Hematopoietic multipotent progenitor cell treated with erythropoietin and hydrocortisone succinate and interleukin-3 and kit ligand, for 8 days (in vitro differentiated cells): Measurements from ENCODE around the gene STK32B.
"Not testable (repeated sequence)": the region's sequence is repeated elsewhere in the genome, so short reads cannot be mapped to it uniquely, and the experiment has no call there.

Experiments used
- DNase-seq: peaks from one replicate; pipeline ENCODE4 v3.0.0-alpha.2; 2015

The STK32B gene

DNA sequence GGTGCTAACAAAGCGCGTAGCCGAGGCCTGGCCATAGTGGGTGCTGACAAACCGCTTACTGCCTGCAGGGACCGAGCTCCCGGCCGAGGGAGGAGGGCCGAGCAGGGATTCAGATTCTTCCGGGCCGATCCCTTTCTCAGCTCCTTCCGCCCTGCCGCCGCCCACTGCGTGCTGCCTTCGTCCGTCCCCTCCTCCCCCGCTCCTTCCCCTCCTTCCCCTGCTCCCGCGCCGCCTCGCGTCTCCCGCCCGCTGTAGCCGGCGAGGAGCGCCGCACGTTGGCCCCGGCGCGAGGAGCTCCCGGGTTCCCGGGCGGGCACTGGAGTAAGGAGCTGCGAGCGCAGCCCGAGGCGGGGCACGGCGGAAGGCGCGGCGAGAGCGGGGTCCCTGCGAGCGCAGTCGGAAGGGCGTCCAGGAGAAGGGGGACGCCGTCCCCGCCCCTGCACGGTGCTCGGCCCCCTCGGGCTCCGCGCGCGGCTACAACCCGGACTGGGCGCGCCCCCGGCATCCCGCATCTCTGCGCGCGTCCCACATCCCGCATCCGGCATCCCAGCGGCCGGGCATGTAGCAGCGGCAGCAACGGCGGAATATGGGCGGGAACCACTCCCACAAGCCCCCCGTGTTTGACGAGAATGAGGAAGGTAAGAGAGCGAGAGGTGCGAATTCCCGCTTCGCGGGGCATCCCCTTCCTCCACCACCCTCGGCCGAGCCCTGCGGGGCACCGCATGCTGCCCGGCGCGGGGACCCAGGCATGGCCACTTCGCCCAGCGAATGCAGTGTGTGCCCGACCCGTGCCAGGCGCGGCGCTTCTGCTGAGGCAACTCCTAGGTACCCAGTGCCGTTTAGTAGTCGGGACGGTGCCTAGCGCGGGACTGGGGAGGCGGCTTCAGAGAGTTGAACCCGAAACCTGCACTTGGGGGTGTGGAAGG lies at the start of gene STK32B:
Gene STK32B (plus strand): TSS at position 203 of the 926 bp plus-strand sequence.
- peak; percentile 46 for DNase-seq

DNA sequence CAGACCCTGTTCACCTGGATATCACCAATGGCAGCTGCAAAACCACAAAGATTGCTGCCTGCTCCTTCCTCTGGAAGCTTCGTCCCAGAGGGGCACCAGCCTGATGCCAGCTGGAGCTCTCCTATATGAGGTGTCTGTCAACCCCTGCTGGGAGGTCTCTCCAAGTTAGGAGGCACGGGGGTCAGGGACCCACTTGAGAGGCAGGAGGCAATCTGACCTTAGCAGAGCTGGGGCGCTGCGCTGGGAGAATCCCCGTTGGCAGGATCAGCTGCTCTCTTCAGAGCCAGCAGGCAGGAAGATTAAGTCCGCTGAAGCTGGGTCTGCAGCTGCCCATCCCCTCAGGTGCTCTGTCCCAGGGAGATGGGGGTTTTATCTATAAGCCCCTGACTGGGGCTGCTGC lies 49.6 kb upstream of the STK32B start:
- DNase-seq: not testable (repeated sequence)

DNA sequence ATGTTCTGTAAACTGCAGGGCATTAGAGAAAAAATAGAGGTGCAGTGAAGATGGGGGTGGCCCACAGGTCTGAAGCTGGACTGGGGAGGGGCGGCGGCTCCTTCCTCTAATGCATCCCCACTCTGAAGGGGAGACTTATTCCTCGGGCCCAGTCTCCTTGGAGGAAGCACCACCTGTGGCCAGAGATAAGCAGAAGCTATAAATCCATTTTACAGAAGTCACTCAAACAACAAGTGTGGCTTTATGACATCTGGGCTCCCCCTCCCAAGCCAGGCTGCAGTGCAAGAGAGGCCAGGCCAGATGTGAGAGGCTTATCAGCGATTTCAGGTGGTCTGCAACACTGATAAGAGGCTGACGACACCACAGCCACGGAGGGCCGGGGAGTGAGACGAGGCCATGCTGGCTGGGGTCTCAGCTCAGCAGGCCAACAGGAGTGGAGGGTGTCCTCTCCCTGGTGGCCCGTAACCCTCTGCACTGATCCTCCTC lies 47.9 kb upstream of the STK32B start:
- DNase-seq: peak; percentile 94

DNA sequence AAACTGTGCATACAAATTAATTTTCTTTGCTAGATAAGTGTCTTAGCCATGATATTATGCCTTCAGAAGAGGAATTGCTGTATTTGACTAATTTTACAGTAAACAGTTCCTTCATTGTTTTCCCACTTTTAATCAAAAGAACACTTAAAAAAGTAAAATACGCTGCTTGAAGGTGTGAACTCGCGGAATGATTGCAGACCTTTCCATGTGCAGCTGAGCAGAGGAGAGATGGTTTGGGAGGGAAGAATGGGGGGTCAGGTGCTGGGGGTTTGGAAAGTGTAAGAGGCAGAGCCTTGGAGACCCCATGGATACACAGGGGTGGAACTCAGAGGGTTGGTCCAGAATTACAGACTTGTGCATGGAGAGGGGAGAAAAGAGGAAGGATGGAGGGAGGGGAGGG lies 47.4 kb upstream of the STK32B start:
- no peak for DNase-seq

DNA sequence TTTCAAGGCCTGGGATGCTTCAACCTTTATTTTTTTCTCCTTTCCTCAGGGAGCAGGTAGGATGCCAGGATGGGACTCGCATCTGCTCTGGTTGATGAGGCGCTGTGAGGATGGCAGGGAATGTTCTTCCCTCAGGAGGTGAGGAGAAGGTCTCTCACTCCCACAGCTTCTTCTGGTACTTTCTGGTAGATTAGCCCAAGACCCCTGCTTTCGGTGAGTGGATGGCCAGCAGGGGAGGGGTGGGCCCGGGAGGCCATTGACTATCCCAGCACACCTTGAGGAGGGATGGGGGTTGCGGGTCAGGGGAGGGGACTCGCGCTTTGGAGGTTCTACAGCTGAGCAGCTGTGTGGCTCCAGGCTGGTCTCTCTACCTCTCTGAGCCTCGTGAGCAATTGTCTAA lies 46.8 kb upstream of the STK32B start:
- DNase-seq: no peak

DNA sequence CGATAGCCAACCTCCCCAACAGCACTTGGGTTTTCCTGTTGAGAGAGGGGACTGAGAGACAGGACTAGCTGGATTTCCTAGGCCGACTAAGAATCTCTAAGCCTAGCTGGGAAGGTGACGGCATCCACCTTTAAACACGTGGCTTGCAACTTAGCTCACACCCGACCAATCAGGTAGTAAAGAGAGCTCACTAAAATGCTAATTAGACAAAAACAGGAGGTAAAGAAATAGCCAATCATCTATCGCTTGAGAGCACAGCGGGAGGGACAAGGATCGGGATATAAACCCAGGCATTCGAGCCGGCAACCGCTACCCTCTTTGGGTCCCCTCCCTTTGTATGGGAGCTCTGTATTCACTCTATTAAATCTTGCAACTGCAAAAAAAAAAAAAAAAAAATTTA lies 44.3 kb upstream of the STK32B start:
- not testable (repeated sequence) for DNase-seq

DNA sequence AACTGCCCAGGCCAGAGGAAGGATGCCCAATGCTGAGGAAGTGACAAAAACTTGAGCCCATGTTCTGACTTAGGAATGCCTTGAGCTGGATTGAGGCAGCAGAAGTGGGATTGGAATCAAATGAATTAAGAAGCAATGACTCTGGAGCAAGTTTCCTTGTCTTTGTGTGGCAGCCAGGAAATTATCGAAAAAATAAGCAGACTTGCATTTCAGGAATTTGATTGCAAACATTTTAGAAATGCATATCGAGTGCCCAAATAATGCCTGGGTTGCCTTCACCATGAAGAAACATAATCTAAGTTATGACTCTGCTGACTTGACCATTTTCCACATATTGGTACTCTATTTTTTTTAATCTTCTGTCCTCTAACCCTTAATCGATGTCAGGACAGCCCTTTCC lies 41.5 kb upstream of the STK32B start:
- DNase-seq: no peak

DNA sequence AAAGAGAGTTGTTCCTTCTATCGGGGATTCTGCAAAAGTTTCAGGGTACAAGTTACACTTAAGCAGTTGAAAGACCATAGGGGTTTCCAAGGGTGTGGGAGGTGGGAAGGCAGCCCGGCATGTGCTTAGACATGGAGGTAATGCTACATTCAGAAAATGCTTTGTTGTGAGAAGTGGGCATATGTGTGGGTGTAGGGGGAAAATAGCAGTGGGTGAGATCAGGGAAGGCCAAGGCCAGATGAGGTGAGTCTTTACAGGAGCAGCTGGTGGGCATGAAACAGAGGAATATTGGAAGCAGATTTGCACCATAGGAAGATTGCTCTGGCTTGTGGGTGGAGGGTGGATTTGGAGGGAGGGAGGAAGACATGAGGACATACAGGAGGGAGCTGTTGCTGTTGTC lies 40.3 kb upstream of the STK32B start:
- DNase-seq: no peak

DNA sequence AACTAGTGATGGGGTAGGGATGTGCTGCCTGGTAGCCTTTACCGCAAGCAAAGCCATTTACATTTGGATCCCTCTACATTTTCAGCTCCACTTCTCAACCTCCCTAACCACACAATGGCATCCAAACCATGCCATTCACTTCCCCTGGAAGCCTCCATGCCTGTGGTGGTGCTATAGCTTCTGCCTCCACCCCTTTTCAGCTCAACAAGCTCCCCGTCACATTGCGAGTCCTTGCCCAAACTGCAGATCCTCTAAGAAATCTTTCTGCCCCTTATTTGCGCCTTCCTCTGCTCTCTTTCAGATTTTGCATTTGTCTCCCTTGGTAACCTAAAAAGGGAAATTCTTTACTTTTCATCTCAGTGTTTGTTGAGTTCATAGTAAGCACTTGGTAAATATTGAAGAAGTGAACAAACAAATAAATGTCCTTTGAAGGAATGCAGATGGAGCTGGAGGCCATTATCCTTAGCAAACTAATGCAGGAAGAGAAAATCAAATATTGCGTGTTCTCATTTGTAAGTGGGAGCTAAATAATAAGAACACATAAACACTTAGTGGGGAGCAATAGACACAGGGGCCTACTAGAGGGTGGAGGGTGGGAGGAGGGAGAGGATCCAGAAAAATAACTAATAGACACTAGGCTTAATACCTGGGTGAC lies 38.9 kb upstream of the STK32B start:
- no peak for DNase-seq

DNA sequence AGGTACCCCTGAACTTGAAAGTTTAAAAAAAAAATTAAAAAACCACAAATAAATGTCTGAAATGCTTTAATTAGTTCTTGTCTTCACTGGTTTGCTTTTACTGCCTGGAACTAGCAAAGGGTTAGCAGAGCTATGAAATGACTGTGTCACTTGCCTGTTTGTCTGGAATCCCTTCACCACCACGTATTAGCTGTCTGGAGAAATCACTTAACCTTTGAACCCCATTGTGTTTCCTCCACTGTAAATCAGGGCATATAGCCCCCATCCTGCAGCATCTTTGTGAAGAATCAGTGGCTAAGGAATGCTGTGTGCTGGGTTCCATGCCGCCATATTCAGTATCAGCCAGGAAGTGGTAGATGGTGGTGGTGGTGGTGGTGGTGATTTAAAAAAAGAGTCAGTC lies 38.3 kb upstream of the STK32B start:
- DNase-seq: no peak

DNA sequence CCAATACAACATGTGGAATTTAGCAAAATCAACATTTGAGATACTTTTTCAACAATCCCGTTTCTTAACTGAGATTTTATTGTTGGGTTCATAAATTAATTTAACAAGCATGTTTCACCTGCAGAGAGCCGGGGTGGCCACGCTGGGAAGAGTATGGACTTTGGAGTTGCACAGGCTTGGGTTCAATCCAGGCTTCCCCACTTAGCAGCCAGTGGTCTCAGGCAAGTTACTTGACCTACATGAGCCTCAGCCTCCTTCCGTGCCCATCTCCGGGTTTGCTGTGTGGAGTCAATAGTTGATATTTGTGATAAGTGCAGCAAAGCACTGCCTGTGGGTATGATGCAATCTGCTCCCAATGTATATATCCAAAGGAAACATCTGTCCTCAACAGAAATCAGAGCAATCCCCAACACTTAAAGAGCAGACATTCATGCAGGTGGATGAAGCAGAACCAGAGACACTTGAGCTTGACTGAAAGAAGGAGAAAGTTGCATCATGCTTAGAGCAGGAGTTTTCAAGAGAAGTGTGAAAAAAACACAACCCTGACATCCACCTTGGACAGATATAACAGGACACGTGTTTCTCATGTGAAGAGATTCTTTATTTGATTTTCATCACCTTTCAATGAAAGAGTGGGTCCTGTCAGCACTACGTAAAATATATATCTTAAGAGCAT lies 37.1 kb upstream of the STK32B start:
- no peak for DNase-seq

DNA sequence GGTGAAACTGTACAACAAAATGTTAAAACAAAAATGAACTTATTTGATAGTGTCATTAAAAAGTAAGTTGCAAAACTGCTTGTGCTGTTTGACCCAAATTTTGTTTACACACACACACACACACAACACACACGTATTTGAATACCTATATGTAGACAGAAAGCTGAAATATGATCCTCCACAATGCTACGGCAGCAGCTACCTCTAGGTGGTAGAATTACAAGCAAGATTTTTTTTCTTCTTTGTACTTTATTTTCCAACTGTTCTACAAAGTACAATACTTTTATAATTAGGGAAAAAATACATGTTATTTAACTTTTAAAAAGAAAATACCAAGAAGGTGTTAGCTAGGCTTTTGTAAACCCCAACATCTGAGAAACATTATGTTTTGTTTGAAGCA lies 33.2 kb upstream of the STK32B start:
- peak; percentile 54 for DNase-seq

DNA sequence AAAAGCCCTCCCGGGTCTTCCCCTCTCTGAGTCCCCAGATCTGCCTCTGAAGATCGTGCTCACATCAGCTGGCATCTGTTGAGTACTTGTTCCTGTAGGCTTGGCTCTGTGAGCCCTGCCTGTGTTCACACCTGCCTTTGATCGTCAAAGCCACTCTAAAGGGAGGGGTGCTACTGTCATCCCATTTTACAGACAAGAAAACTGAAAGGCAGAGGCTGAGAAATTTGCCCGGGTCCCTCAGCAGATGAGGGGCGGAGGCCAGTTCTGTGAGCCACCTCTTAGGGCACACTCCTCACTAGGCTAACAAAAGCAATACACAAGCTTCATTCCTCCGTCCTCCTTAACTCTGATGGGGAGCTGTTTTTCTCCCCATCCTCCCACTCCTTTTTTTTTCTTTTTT lies 32.7 kb upstream of the STK32B start:
- peak; percentile 63 for DNase-seq

DNA sequence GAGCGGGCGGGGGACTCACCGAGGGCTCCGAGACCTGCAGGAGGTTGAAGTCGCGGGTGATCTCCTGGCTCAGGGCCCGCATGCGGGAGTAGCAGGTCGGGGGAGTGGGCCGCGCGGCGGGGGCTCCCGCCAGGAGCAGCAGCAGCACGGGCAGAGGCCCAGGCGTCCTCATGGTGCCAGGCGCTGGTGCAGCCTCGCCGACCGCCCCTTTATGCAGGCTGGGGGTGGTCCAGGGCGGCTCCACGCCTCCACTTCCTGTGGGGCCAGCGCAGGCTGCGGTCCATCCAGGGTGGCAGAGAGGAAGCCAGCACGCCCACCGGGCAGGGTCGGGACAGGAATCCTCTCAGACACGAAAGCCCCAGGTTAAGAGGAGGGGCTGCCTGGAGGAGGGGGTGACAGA lies 32.0 kb upstream of the STK32B start, which contains the start of gene CYTL1:
Gene CYTL1 (minus strand): TSS at position 185 of the 400 bp plus-strand sequence. CDS start 13 bp downstream, at position 172.
- peak; percentile 41 for DNase-seq

DNA sequence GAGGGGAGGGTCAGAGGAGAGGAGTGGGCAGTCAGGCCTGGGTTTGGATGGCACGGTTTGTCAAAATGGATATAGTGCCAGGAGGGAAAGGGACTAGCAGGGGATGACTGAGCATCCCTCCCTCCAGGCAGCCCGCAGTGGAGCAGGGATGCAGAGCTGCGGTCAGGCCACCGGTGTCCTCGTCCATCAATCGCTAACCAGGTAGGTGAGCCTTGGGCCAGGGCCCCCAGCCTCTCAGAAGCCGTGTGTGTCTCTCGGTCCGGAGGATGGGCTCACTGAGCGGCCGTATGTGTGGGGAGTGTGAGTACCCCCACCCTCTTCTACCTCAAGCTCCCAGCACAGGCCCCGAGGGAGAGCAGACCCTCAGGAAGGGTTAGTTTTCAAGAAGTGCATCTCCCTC lies 31.5 kb upstream of the STK32B start:
- no peak for DNase-seq

DNA sequence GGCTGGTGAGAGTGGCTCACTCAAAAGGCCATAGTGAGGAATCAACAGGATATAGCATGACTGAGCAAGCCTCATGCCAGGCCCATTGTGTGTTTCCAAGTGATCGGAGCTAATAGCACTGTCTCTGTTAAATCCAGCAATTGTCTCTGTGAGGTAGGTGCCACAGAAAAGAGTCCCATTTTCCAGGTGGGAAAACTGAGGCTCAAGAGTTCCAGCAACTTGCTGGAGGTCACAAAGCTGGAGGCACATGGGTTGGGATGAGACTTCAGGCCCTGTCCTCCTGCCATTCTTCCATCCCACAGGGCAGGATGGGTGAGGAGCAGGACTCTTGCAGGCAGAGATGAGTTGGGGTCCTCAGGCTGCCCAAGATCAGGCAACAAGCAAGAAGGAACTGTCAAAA lies 30.9 kb upstream of the STK32B start:
- peak; percentile 31 for DNase-seq

DNA sequence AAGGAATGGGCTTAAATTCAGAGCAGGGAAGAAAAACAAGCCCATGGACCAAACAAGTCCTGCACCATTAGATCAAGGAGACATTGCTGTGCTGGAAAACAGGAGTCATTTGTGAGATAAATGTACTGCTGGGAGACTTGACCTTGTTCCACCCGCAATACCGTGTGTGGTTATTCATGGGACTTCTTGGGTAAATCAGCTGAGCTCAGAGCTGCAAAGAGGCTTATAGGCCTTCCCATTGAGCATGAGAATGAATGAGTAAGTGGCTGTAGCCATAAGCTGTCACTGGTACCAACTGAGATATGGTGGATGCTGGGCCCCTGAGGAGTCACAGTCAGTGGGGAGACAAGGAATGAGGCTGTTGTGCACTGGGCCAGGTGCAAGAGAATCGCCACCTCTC lies 29.7 kb upstream of the STK32B start:
- DNase-seq: no peak

DNA sequence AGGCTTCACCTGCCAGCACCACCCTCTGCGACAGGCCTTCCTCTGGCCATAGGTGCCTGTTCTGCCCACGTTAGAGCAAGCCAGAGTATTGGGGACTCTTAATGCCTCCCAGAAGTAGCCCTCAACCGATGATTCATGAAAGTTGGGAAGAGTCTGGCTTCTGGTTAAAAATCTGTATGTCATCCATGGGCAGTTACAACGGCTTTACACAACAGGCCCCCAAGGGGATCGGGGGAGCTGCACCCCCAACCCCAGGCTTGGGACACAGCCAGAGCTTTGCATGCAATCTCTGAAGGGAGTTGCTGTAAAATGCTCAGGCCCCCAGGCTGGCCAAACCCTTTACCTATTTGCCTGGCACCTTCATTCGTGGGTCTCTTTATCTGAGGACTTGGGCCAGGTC lies 26.6 kb upstream of the STK32B start:
- DNase-seq: no peak

DNA sequence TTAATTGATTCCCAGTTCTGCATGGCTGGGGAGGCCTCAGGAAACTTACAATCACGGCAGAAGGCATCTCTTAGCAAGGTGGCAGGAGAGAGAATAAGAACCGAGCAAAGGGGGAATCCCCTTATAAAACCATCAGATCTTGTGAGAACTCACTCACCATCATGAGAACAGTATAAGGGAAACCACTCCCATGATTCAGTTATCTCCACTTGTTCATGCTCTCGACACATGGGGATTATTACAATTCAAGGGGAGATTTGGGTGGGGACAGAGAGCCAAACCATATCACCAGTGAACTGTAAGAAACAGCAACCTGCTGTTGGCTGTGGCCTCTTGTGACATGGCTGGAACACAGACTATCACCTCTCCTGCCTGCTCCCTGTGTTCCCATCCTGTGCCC lies 24.9 kb upstream of the STK32B start:
- peak; percentile 51 for DNase-seq

DNA sequence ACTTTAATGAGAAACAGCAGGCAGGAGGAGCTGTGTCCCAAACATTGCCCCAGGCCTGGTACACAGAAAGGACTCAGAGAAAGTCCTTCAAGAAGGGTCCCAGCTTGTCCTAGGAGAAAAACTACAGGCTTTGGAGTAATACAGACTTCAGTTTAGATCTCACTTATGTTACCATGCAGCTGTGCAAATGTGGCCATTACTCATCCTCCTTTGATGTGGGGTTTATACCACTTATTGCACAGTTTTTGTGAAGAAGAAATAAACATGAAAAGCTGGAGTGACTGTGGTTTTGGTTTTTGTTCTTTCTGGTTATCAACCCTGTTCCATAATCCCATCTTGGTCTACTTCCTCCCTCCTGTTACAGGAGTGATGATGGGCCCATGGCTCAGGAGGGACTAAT lies 23.9 kb upstream of the STK32B start:
- no peak for DNase-seq

DNA sequence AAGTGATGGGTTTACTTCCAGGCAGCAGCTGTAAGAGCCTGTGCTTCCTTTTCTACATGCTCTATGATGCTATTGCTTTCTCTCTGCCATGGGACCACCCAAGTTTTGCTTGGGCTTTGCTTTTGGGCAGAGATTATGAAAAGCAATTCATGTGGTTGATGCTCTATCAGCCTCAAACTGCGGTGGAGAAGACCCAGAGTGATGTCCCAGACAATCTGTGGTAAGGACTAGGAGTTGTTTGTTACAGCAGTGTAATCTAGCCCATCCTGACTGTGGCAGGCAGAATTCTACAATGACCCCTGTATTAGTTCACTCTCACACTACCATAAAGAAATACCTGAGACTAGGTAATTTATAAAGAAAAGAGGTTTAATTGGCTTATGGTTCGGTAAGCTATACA lies 22.8 kb upstream of the STK32B start:
- no peak for DNase-seq

DNA sequence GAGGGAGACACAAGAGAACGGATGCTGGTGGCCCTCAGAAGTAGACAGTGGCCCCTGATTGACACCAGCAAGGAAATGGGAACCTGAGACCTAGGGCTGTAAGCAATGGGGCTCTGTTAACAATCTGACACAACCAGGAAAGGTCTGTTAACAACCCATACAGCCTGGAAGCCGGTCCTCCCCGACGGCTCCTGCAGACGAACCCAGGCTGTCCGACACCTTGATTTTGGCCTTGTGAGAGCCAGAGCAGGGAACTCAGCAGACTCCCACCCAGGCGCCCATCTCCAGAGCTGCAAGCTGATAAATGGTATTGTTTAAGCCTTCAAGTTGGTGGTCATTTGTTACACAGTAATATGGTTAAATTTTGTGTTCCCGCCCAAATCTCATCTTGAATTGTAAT lies 21.8 kb upstream of the STK32B start:
- DNase-seq: no peak

DNA sequence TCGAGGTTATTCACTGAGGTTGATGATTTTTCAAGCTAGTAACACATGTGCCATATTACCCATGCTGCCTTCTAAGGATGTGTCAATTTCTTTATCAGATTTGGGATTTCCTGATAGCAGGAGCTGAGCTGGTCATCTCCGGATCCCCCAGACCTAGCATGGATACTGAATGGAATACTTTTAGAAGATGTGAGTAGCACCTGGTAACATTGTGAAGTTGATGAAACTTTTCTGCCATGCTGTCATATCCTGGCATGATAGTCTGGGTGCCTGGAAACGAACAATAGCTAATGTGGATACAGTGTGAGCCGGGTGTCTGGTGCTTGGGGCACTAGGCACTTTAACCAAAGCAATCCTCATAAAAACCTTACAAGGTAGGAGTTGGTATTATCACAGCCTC lies 21.1 kb upstream of the STK32B start:
- DNase-seq: no peak

DNA sequence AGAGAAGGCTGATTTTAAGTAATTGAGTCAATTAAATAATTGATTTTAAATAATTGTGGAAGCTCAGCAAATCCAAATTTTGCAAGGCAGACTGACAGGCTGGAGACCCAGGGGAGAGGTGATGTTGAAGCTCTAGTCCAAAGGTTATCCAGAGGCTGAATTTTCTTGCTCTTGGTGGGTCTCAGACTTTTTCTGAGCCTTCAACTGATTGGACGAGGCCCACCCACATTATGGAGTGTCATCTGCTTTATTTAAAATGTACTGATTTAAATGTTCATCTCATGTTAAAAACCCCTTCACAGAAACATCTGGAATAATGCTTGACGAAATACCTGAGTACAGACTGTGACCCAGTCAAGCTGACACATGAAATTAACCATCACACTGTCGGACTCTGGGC lies 20.4 kb upstream of the STK32B start:
- DNase-seq: no peak
